Measurements from ENCODE around the gene GABRG3.

DNA sequence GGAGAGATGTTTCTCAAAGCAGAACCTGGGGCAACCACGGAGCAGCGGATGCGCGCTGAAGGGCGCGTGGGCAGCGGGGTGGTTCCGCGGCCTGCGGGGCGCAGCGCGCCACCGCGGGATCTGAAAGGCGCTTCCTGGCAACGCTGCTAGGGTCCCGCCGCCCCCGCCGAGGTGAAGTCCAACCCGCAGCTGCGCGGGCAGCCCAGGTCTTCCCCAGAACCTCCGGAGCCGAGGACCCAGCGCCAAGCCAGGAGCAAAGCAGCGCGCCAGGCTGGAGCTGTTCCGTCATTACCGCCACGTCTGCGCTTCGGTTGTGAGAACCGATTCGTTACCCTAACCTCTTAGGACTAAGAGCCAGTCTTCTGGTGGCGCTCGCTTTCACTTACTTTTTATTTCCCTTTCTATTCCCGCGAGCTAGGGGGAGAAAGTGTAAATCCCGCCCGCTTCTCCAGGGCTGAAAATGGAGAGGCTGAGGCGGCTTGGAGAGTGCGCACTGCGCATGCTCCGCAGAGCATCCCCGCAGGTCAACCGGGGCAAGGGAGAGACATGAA lies 3.2 kb upstream of the GABRG3 start:
- no peak for TF ChIP-seq HOXB6 (CRISPR knock-in tag; IDR thresholded peaks at IDR 0.05; ENCODE audit: borderline replicate concordance)
- no peak for TF ChIP-seq KAT2B (IDR thresholded peaks at IDR 0.05; ENCODE audit: low read depth, low read length)
- TF ChIP-seq, protein P1, sequence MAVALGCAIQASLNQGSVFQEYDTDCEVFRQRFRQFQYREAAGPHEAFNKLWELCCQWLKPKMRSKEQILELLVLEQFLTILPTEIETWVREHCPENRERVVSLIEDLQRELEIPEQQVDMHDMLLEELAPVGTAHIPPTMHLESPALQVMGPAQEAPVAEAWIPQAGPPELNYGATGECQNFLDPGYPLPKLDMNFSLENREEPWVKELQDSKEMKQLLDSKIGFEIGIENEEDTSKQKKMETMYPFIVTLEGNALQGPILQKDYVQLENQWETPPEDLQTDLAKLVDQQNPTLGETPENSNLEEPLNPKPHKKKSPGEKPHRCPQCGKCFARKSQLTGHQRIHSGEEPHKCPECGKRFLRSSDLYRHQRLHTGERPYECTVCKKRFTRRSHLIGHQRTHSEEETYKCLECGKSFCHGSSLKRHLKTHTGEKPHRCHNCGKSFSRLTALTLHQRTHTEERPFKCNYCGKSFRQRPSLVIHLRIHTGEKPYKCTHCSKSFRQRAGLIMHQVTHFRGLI (CRISPR knock-in tag; IDR thresholded peaks at IDR 0.05): no peak
- TF ChIP-seq, protein P2, sequence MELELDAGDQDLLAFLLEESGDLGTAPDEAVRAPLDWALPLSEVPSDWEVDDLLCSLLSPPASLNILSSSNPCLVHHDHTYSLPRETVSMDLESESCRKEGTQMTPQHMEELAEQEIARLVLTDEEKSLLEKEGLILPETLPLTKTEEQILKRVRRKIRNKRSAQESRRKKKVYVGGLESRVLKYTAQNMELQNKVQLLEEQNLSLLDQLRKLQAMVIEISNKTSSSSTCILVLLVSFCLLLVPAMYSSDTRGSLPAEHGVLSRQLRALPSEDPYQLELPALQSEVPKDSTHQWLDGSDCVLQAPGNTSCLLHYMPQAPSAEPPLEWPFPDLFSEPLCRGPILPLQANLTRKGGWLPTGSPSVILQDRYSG (tag; conservative IDR thresholded peaks at IDR 0.05; ENCODE audit: low read depth): no peak

All from K562 (cell line).